Activated CD4-positive, alpha-beta T cell treated with anti-CD3 and anti-CD28 coated beads, Interleukin-2, amount 50 U/mL, for 24 hours (primary cell): ENCODE results near the gene DCDC1.
A peak's percentile ranks its signal among the peaks of the same experiment; 100 is the strongest.

Experiments
- DNase-seq, 2 donors: peaks; one replicate each; pipeline ENCODE4 v3.0.0-alpha.2; 2020; ENCODE audit warnings: low read depth in 1 of 2, low spot score in 1 of 2

Gene DCDC1, protein sequence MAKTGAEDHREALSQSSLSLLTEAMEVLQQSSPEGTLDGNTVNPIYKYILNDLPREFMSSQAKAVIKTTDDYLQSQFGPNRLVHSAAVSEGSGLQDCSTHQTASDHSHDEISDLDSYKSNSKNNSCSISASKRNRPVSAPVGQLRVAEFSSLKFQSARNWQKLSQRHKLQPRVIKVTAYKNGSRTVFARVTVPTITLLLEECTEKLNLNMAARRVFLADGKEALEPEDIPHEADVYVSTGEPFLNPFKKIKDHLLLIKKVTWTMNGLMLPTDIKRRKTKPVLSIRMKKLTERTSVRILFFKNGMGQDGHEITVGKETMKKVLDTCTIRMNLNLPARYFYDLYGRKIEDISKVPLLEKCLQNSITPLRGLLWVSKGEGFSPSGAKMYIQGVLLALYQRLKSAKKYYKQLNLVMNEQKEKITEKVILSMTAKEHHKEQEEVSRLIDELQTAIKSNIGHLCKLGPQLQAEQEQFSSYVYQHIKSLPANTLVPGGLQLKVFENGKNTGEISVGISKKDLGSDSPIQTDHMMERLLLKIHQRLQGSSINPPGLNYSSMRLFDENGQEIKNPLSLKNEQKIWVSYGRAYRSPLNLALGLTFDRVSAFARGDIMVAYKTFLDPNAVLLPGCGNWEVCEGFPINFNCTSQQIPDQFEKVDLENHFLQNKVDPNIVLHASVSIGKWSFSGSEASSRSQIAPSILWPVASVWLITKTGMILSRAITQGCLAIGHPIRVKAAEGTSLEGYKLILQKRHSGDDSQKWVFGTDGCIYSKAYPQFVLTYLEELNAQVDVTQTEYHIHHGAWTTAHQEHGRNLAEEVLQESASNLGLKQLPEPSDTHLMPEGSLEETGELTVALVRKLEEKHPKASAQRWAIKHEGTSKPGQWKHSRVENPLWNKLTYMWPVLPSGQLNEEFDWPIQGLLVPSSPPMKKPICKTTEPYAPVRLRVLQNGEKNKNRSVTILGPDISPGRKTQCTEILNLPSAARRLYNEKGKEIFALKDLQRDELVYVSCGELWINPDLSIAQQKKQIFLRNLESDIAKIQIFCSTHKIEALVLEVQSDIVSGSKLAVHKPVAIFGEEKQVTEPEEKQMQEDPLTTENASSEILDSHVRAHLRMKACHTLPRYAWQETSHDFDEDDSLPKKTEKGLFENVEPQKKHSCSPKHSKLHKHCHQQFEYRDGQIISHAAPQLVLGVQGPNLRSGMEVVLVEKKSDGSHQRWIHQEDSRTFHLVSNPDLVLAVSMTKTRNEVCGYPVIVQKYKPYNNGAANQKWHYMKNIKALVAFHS (N-terminal part only)

DNA sequence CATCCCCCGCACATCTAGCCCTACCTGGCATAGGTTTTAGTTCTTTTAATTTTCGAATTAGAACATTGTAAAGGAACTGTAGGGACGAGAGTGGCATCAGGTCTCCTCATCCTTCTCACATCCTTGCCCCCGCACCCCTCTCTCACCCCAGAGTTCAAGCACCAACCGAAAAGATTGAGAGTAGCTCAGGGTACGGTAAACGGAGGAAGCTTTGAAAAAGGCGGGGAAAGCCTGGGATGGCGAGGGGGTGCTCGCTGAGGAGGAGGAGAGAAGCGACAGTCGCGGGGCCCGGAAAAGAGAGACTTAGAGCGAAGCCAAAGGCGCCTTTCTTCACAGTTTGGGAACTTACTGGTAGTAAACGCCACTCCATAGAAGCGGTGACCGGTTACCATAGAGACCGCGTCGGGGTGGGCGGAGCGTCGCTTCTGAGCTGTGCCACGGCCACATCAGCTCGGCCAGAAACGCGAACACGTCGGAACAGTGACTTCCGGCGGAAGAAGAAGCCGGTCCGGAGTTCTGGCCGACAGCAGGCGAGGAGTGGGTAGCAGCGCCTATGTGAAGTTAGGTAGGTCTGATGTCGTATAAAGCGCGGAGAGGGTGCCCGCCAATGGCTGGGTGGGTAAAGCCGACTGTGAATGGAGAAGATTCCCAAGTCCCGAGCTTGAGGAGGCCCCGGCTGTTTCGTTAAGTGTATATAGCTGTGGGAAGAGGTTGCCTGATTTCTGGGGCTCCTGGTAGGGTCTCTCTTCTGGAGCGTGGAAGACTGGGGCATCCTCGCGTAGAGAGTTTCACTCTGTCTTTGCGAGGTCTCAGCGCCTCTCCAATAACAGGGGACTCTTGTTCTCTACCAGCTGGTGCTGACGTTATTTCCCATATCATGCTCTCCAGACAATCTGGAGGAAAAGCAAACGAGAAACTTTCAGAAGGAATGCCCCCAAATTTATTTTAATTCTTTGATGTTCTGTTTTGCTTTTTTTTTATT, at the start of gene DCDC1, which contains the start of gene DNAJC24:
Gene DCDC1, minus strand, starts transcription at position 392 of the 982 bp plus-strand sequence. CDS start 41,459 bp downstream, outside the sequence.
Gene DNAJC24, plus strand, starts transcription at position 513 of the 982 bp plus-strand sequence. CDS start 889 bp downstream, outside the sequence.
- peak; percentile 87 to 91 for DNase-seq

DNA sequence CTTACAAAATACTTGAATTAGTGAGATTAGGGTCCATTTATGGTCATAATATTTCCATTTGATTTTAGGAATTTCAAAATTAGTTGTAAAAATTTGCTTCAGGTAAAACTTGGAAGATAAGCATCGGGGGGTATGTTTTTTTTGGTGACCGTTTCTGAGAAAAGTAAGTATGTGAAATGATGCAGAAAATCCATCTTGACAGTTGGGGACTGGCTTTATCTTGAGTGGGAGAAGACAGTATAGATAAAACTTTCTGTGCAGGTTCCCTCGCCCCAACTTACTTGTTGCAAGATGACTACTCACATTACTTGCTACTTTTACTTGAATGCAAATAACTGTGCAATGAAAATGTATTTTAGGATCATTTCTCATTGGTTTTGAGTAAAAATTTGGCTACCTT, 49.6 kb upstream of the DCDC1 start:
- no peak for DNase-seq

DNA sequence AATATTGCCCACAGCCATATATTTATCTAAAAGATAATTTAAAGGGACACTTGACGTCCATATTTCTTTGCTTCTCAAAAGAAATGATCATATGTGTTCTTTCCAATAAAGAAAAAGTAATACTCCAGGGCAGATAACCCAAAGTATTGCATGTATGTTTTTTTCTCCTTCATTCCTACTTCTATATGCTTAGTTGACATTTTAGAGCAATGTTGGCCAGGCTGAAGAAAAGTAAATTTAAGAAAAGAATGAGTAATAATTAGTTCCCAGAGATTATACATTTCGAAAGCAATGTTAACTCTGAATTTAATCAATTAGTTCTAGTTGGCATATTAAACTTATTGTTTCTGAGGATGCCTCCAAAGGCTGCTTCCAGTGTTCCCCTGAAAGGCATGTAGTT, 48.3 kb upstream of the DCDC1 start:
- DNase-seq: no peak

DNA sequence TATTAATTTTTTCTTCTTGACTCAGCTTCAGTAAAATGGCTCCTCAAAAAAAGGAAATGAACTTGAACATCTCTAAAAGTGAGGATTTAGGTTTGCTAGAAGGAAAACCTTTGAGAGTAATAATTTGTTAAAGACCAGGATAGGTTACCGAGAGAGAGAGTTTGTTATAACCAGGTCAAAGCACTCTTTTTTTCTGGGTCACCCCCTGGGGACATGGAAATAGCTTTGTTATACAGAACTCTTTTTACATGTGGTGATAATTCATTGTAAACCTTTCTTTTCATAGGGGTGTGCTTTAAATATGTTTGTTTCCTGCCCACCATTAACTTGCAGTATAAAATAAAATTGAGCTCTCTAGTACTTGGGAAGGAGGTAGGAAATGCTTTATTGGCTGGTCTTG, 47.8 kb upstream of the DCDC1 start:
- DNase-seq: no peak

DNA sequence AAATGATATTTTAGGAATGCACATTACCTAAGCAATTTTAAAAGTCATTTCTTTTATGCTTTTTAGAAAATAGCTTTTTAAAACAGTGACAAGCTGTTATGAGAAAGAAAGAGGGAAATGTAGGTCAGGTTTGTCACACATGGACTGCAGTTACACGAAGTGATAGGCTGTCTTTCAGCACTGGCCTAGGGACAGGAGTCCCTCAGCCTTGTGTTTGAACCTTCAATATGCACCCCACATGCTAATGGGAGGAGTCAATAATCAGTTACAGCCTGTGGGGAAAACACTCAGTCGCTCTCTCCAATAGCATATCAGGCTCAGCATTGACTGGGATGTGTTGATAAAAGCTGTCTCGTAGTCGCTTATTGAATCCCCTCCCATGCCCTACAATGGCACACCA, 45.9 kb upstream of the DCDC1 start:
- no peak for DNase-seq

DNA sequence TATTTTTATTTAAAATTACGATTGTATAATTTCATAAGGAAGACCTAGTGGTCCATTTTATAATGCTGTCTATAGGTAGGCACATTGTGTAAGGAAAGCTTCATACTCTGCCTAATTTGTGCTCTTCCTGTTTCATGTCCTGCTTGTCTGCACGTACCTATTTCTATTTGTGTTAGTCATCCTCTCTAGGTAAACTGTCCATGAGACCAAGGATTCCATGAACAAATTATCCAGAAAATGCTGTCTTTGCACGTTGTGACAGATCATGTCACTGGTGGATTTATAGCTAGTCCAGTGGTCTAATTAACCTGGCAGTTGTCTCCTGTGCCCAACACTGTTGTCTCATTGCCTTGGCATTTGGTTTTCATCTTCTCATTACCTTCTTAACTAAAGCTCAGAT, 44.8 kb upstream of the DCDC1 start:
- no peak for DNase-seq

DNA sequence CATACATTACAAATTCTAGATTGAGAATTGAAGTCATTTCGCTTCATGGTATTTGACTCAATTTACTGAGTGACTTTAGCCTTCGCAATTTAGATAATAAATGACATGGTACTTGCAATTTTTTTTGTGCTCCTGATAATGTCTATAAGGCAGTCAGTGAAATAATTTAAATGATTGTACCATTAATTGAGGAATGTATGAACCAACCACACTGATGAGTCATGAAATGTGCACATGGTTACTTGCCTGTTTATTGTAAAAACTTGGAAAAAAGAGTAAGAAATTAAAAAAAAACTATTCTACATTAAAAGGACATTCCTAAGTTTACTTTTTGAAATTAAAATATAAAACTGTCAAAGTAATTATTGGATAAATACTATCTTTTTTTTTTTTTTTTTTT, 43.4 kb upstream of the DCDC1 start:
- DNase-seq: no peak

DNA sequence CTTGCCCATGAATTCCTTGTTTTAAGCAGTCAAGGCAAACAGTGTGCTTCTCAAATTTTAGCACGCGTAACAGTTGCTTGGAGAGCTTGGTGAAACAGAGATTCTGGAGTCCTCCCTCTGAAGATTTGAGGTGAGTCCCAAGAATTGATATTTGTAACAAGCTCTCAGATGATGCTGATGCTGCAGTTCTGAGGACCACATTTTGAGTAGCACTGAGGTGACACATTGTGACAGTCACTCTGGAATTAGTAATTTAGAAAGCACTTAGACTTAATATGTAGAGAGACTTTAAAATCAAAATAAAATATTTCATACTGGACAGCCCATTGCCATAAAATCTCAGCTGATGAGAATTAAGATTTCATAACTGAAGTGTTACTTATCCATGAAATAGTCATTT, 38.7 kb upstream of the DCDC1 start:
- DNase-seq: no peak

DNA sequence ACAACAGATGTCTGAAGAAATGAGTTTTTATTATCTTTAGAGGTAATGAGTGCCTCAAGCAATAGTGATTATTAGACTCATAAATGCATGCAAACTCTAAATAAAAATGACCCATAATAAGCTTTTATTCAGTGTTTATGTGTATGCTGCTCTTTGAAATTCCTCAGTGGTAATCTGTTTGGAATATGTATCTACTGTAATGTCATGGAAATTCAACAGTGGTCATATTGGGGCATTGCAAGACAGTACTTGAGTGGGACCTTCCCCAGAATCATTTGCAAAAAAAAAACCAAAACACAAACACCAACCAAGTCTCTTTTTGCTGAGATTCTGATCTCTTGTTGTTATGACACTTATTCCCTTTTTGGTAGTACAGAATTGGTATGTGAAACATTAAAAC, 35.1 kb upstream of the DCDC1 start:
- no peak for DNase-seq

DNA sequence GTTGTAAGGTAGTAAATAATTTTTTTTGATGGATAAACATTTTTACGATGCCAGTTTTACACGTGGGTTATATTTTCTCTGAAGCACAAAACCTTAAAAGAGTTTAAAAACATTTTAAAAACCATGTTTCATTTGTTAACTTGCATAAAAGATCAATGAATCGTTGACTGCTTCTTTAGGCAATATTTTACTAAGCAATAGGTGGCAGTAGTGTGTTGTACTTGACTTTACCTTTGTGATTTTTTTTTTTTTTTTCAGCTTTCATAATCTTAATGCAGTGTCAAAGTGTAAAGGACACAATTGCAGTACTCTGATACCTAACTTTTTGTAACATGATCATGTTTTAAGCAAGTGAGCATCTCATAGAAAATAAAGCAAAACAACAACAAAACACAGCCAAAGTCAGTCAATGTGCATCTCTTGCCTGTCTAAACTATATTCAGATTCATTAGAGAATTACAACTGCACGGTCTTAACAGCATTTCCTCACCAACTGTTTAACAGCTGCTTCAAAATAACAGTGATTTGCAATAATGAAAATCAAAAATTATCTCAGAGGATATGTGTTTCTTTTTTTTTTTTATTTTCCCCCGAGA, 27.8 kb upstream of the DCDC1 start:
- no peak for DNase-seq

DNA sequence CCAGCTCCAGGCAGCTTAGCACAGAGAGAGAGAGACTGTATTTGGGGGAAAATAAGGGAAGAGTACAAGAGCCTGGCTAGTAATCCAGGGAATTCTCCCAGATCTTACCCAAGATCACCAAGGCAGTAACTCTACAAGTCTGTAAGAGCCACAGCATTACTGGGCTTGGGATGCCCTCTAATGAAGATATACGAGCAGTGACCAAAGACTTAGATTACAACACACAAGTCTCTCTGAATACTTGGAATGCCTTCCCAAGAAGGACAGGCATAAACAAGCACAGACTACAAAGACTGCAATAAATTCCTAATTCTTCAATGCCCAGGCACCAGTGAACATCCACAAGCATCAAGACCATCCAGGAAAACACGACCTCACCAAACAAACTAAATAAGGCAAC, 17.8 kb upstream of the DCDC1 start:
- DNase-seq: no peak

DNA sequence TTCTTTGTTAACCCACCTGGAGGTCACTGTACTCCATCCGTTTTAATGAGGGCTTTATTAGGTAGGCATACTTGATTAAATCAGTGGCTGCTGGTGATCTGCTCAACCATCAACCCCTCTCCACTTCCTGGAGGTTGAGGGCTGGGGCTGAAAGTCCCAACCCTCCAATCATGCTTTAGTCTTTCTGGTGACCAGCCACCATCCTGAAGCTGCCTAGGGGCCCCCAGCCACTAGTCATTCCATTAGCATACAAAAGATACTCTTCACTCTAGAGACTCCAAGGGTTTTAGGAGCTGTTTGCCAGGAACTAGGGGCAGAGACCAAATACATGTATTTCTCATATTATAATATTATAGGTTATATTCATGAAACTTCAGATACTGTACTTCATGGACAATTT, 13.6 kb upstream of the DCDC1 start:
- no peak for DNase-seq

DNA sequence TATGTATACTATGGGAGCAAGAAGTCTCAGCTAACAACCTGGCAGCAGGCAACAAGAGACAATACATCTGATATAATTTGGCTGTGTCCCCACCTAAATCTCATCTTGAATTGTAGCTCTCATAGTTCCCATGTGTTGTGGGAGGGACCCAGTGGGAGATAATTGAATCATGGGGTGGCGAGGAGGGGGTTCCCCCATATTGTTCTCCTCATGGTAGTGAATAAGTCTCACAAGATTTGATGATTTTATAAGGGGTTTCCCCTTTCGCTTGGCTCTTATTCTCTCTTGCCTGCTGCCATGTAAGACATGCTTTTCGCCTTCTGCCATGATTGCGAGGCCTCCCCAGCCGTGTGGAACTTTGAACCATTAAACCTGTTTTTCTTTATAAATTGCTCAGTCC, 6.3 kb upstream of the DCDC1 start:
- peak in 1 of 2 donors; percentile 1 for DNase-seq

DNA sequence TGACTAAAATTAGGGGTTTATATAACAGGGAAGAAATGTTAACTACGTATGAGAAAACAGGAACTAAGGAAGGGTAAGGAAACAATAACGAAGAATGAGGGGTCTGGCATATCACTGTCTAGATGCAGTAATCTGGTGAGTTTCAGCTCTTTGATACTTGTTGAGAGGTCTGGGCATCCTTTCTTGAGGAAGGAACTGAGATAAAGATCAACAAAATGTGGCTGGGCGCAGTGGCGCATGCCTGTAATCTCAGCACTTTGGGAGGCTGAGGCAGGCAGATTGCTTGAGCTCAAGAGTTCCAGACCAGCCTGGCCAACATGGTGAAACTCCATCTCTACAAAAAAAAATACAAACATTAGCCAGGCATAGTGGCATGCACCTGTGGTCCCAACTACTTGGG, 2.7 kb downstream of the DCDC1 start:
- no peak for DNase-seq

DNA sequence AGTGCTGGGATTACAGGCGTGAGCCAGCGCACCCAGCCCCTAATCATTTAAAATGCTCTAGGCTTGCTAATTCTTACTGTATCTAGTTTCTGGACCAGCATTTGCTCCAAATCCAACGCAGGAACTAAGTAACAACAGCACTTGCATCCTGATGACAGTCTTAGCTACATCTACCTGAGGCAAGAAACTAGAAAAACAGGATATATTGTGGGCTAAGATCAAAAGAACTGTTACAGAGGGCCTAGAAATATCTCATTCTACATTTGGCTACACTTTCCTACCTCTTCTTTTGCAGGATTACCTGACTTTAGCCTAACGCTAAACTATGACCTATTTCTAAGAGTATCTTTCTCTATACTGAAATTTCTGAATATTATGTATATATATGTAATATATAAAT, 7.8 kb downstream of the DCDC1 start:
- no peak for DNase-seq

DNA sequence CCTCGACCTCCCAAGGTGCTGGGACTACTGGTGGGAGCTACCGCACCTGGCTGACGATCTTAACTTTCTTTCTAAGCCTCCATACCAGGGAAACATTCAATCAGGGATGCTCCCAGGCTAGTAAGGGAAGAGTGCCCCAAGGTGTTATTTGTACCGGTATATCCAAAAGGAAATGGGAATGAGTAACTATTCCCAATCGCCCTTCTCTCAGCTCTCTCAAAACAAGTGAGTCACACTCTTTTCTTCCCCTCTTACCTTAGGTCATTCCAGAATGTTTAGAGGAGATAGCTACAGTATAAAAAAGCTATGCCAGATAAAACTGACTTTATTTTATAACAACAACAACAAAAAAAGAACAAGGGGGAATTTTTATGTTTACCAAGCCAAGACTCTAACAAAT, 13.7 kb downstream of the DCDC1 start:
- DNase-seq: no peak

DNA sequence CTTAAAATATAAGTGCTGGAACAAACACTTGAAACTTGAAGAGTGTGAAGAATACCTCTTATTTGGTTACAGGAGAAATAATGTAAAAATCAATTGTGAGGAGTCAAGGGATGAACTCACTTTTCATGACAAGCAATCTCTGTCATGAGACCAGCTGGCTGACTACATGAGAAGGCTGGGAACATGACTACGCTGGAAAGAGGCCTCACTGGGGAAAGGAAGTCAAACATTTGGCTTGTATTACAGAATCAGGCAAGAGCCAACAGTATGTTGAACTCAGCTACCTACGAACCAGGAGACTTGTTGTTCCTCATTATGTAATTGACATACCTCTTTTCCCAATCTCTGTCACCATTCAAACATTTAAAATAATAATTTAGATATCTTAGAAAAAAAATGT, 14.4 kb downstream of the DCDC1 start:
- no peak for DNase-seq

DNA sequence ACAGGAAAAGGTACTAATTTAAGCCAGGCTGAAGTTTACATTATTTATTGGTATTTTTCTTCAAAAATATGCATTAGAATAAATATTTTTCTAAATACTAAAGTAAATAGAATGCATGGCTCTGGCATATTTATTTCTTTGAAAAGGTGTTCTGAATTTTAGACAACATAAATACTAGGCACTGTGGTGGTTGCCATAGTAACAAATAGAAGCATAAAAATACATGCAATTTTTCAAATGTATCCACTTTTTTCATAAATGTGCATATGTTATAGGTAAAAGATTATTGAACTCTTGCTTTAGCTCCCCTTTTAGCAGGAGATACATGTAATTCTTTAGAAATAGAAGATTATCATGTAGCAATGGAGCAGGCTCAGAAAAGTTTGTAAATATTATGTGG, 18.4 kb downstream of the DCDC1 start:
- DNase-seq: no peak

DNA sequence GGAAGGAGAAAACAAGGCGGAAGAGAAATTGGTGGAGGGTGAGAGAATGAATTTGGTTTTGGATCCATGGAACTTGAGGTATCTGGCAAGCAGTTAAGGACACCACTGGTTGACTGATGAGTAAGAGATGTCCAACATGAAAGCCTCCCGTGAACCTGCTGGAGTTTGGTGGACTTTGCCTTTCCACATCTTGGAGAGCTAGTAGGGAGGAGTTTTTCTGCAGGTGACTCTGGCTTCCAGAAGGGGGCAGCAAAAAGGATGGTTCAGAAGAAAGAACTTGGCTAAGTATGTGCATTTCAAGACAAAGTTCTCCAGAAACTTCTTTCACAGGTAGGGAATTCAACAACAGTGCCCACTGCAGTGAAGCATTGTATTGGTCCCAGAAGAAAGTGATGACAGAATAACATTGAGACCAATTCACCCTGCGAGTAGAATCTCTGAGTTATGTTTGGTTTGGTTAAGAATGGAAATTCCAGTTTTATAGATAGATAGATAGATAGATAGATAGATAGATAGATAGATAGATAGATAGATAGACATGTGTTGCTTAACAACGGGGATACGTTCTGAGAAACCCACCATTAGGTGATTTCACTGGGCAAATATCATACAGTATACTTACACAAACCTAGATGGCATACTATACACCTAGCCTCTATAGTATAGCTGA, 28.5 kb downstream of the DCDC1 start:
- no peak for DNase-seq
